GM23338 (cell line): ENCODE results near the gene ZNF469. TPM values are rescaled to one million over a fixed set of nuclear protein-coding genes. Genes with fewer than 3 reads are reported as not detected.

ENCODE experiments used
- ATAC-seq: fragments of 200-7000 bp; cut with Tn5 transposase; 3 replicates; pipeline ENCODE4 v1.9.1; 2020
- DNase-seq: peaks from one replicate; pipeline ENCODE4 v3.0.0-alpha.2; 2015; ENCODE audit warnings: low spot score
- H2AFZ ChIP-seq: fragments of 200-600 bp; sonication (generic); 2 replicates; pipeline ENCODE4 v1.8.0; 2016; ENCODE audit warnings: antibody characterized with exemption, mild to moderate bottlenecking, moderate library complexity
- H3F3A ChIP-seq: fragments of 200-600 bp; sonication (generic); replicated peaks from 2 replicates; pipeline ENCODE4 v1.8.0; 2017; ENCODE audit warnings: antibody characterized with exemption, mixed run types, low read depth
- H3K27ac ChIP-seq: fragments of 200-600 bp; sonication (generic); 2 replicates; pipeline ENCODE4 v1.6.1; 2016; ENCODE audit warnings: low read depth
- H3K27me3 ChIP-seq: fragments of 200-600 bp; sonication (generic); 2 replicates; pipeline ENCODE4 v1.8.0; 2016; ENCODE audit warnings: mild to moderate bottlenecking, mixed run types, moderate library complexity; ENCODE audit not compliant: insufficient read depth
- H3K36me3 ChIP-seq: fragments of 200-600 bp; sonication (generic); 2 replicates; pipeline ENCODE4 v1.8.0; 2016; ENCODE audit warnings: mild to moderate bottlenecking; ENCODE audit not compliant: insufficient read depth
- H3K4me1 ChIP-seq: fragments of 200-600 bp; sonication (generic); 2 replicates; pipeline ENCODE4 v1.8.0; 2016; ENCODE audit warnings: mild to moderate bottlenecking, moderate library complexity; ENCODE audit not compliant: insufficient read depth
- H3K4me2 ChIP-seq: fragments of 200-600 bp; sonication (generic); 2 replicates; pipeline ENCODE4 v1.7.1; 2017; ENCODE audit warnings: mixed run types
- H3K4me3 ChIP-seq: fragments of 200-600 bp; sonication (generic); 2 replicates; pipeline ENCODE4 v1.6.1; 2016; ENCODE audit warnings: mixed run types
- H3K79me2 ChIP-seq: fragments of 200-600 bp; sonication (generic); replicated peaks from 2 replicates; pipeline ENCODE4 v1.8.0; 2017; ENCODE audit warnings: mild to moderate bottlenecking; ENCODE audit not compliant: insufficient read depth
- H3K9me2 ChIP-seq: fragments of 200-600 bp; sonication (generic); 2 replicates; pipeline ENCODE4 v1.8.0; 2017; ENCODE audit not compliant: insufficient read depth
- H4K20me1 ChIP-seq: fragments of 200-600 bp; sonication (generic); replicated peaks from 2 replicates; pipeline ENCODE4 v1.8.0; 2017; ENCODE audit warnings: mild to moderate bottlenecking; ENCODE audit not compliant: insufficient read depth
- H3K27ac Mint-ChIP-seq: 2 replicates; pipeline ENCODE4 v1.8.0; 2020; ENCODE audit warnings: inconsistent platforms, mild to moderate bottlenecking, moderate library complexity, mixed read lengths
- H3K27me3 Mint-ChIP-seq: 3 replicates; pipeline ENCODE4 v1.8.0; 2022; ENCODE audit warnings: low read depth, mild to moderate bottlenecking, moderate library complexity, mixed read lengths, inconsistent platforms; ENCODE audit not compliant: insufficient read depth, poor library complexity
- H3K36me3 Mint-ChIP-seq: 3 replicates; pipeline ENCODE4 v1.8.0; 2021; ENCODE audit warnings: low read depth, mild to moderate bottlenecking, inconsistent platforms, moderate library complexity, mixed read lengths
- H3K4me1 Mint-ChIP-seq: 3 replicates; pipeline ENCODE4 v1.8.0; 2020; ENCODE audit warnings: mild to moderate bottlenecking, inconsistent platforms, mixed read lengths
- H3K4me3 Mint-ChIP-seq: 3 replicates; pipeline ENCODE4 v1.8.0; 2021; ENCODE audit warnings: moderate library complexity, mild to moderate bottlenecking, inconsistent platforms, mixed read lengths
- H3K9me3 Mint-ChIP-seq: 3 replicates; pipeline ENCODE4 v1.8.0; 2020; ENCODE audit warnings: moderate library complexity, mild to moderate bottlenecking, inconsistent platforms, mixed read lengths
- CTCF ChIP-seq, 2 experiments: fragments of 200-600 bp in 1 of 2; sonication (generic) in 1 of 2; conservative IDR thresholded peaks; 2 replicates each; pipeline versions ENCODE4 v1.5.1 to v1.6.1; 2016 to 2017; ENCODE audit warnings: antibody characterized with exemption in 2 of 2, low read depth in 2 of 2, mild to moderate bottlenecking in 2 of 2, moderate library complexity in 1 of 2
- EZH2 ChIP-seq: fragments of 200-600 bp; sonication (generic); IDR thresholded peaks from one replicate; pipeline ENCODE4 v1.8.0; 2017; ENCODE audit warnings: antibody characterized with exemption, mild to moderate bottlenecking, low read depth; ENCODE audit not compliant: unreplicated experiment
- EZH2phosphoT487 ChIP-seq: fragments of 200-600 bp; sonication (generic); IDR thresholded peaks from one replicate; pipeline ENCODE4 v1.8.1; 2018; ENCODE audit warnings: antibody characterized with exemption; ENCODE audit not compliant: unreplicated experiment
- NANOG ChIP-seq: IDR thresholded peaks from 2 replicates; pipeline ENCODE4 v1.6.1; 2016; ENCODE audit warnings: antibody characterized with exemption, borderline replicate concordance
- POLR2AphosphoS5 ChIP-seq: IDR thresholded peaks from 2 replicates; pipeline ENCODE4 v1.6.1; 2016; ENCODE audit warnings: antibody characterized with exemption, low read depth
- REST ChIP-seq: IDR thresholded peaks from one replicate; pipeline ENCODE4 v1.6.1; 2018; ENCODE audit warnings: antibody characterized with exemption; ENCODE audit not compliant: unreplicated experiment
- STAT1 ChIP-seq: IDR thresholded peaks from one replicate; pipeline ENCODE4 v1.6.1; 2016; ENCODE audit warnings: antibody characterized with exemption; ENCODE audit not compliant: unreplicated experiment
- ZNF114 ChIP-seq: fragments of 250-450 bp; sonication (Bioruptor Pico); IDR thresholded peaks from 2 replicates; pipeline ENCODE4 v1.5.0; 2020; ENCODE audit warnings: mild to moderate bottlenecking, moderate library complexity
- ZNF331 ChIP-seq: fragments of 250-450 bp; sonication (Bioruptor Pico); IDR thresholded peaks from 2 replicates; pipeline ENCODE4 v1.5.0; 2020; ENCODE audit warnings: low read depth, mild to moderate bottlenecking, moderate library complexity
- polyA plus RNA-seq: library from polyadenylated mRNA; unstranded; fragments of >200 nt; fragmentation: Nextera tagmentation; extraction: Ambion mirVana; gene quantifications from 2 replicates; pipeline ENCODE4 v1.2.1, GENCODE V29; 2016
- total RNA-seq: library from RNA; depleted of rRNA; stranded (reverse); fragments of >200 nt; shearing (Covaris generic); gene quantifications from 2 replicates; pipeline ENCODE4 v1.2.3, GENCODE V29; 2014

The ZNF469 gene
- total and polyA plus RNA-seq, 2 experiments from 2014 or later, result 0.23 to 1.9 TPM

GRCh38 chr16:88407042-88407420 is 24.3 kb downstream of the ZNF469 start:
- peak; percentile 15 for ATAC-seq

DNA sequence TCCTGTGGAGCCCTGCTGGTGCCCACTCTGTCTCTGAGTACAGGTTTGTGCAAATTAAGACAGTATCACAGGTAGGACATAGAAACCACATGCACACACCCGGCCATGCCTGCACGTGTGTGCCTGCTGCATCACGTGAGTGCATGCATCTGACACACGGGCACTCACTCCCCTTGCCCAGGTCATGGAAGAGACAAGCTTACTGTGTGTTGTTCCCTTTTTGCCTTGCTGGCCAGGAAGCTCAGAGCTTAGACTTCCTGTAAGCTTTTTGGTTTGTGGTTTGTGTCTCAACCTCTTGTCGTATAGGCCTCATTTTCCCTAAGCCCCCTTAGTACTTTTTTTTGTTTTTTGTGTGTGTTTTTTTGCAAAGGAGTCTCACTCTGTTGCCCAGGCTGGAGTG is 25.0 kb downstream of the ZNF469 start:
- H3K9me3 Mint-ChIP-seq, result no peaks in the 10 kb centered on the region
- no peaks in the 10 kb centered on the region for H3K9me2 ChIP-seq

More at GRCh38 chr16:88407042-88407420, 24.3 kb downstream of the ZNF469 start:
- H3K27ac Mint-ChIP-seq, result no peak overlapping the region
- H3K79me2 ChIP-seq, result no peaks in the 10 kb centered on the region
- H3K4me1 Mint-ChIP-seq, result 0 out of 3 replicates have a peak, but pooled peaks cover 4% of the 10 kb centered on the region
- TF ChIP-seq ZNF331 (CRISPR knock-in tag) (no peak), CTCF (conservative IDR thresholded peaks at IDR 0.05; ENCODE audit: low read depth in 2 of 2) (0 out of 4 replicates have a peak, but pooled peaks of 1 of the 2 experiments have one; percentile 4)
- H3K27me3 ChIP-seq, result no peaks in the 10 kb centered on the region
- peaks cover 19% of the 10 kb centered on the region for H3K27me3 Mint-ChIP-seq
- no peak for DNase-seq
- H3K4me3 Mint-ChIP-seq, result no peak overlapping the region
- no peak overlapping the region for H3K27ac ChIP-seq
- H4K20me1 ChIP-seq, result no peaks in the 10 kb centered on the region
- H3K9me2 ChIP-seq, result no peaks in the 10 kb centered on the region
- H2AFZ ChIP-seq, result no peak overlapping the region
- H3K9me3 Mint-ChIP-seq, result no peaks in the 10 kb centered on the region
- H3K36me3 ChIP-seq, result no peaks in the 10 kb centered on the region
- no peak overlapping the region for H3K4me3 ChIP-seq
- H3K36me3 Mint-ChIP-seq, result no peaks in the 10 kb centered on the region
- H3K4me2 ChIP-seq, result no peak overlapping the region
- H3F3A ChIP-seq, result no peaks in the 10 kb centered on the region
- H3K4me1 ChIP-seq, result no peaks in the 10 kb centered on the region

GRCh38 chr16:88408561-88409142 is 25.9 kb downstream of the ZNF469 start:
- Histone ChIP-seq H3K9me2 (no peaks in the 10 kb centered on the region), H3K27ac (no peak overlapping the region), H3K4me3 (no peak overlapping the region), H3K27me3 (no peaks in the 10 kb centered on the region), H3K36me3 (no peaks in the 10 kb centered on the region), H3K4me2 (no peak overlapping the region), H3K4me1 (no peaks in the 10 kb centered on the region), H3K79me2 (no peaks in the 10 kb centered on the region), H4K20me1 (no peaks in the 10 kb centered on the region), H3F3A (no peaks in the 10 kb centered on the region), H2AFZ (no peak overlapping the region)
- H3K4me3 Mint-ChIP-seq, result no peak overlapping the region
- ATAC-seq (no peak), DNase-seq (no peak)
- no peak overlapping the region for H3K27ac Mint-ChIP-seq
- no peaks in the 10 kb centered on the region for H3K36me3 Mint-ChIP-seq
- TF ChIP-seq NANOG (no peak), ZNF114 (no peak), EZH2phosphoT487 (no peak), EZH2 (no peak), REST (no peak), POLR2AphosphoS5 (no peak)
- H3K4me1 Mint-ChIP-seq, result 0 out of 3 replicates have a peak, but pooled peaks cover 4% of the 10 kb centered on the region
- no peaks in the 10 kb centered on the region for H3K9me3 Mint-ChIP-seq
- peaks cover 15% of the 10 kb centered on the region for H3K27me3 Mint-ChIP-seq

More for the DNA sequence above, 25.0 kb downstream of the ZNF469 start:
- Histone ChIP-seq H3K27me3 (no peaks in the 10 kb centered on the region), H2AFZ (no peak overlapping the region), H3K4me3 (no peak overlapping the region), H3K36me3 (no peaks in the 10 kb centered on the region), H3K4me2 (no peak overlapping the region), H3F3A (no peaks in the 10 kb centered on the region), H4K20me1 (no peaks in the 10 kb centered on the region), H3K4me1 (no peaks in the 10 kb centered on the region), H3K79me2 (no peaks in the 10 kb centered on the region), H3K27ac (no peak overlapping the region)
- H3K36me3 Mint-ChIP-seq, result no peaks in the 10 kb centered on the region
- TF ChIP-seq EZH2, result no peak
- no peak for TF ChIP-seq ZNF331 (CRISPR knock-in tag)
- TF ChIP-seq ZNF114, result no peak
- TF ChIP-seq EZH2phosphoT487, result no peak
- no peak for TF ChIP-seq STAT1
- TF ChIP-seq NANOG, result no peak
- ATAC-seq (no peak), DNase-seq (no peak)
- no peak overlapping the region for H3K4me3 Mint-ChIP-seq
- 0 out of 3 replicates have a peak, but pooled peaks cover 4% of the 10 kb centered on the region for H3K4me1 Mint-ChIP-seq
- H3K27me3 Mint-ChIP-seq, result peaks cover 17% of the 10 kb centered on the region
- H3K27ac Mint-ChIP-seq, result no peak overlapping the region
